ENCODE measurements around the gene NEURL2.
A peak's percentile ranks its signal among the peaks of the same experiment; 100 is the strongest.

Gene NEURL2

GRCh38 chr20:45867819-45868176 is 23.2 kb downstream of the NEURL2 start:
- DNase-seq: no peak

- DNase-seq: no peak
Measured at GRCh38 chr20:45867136-45867818, 23.7 kb downstream of the NEURL2 start.

- no peak for DNase-seq
Measured at GRCh38 chr20:45866454-45866853, 24.6 kb downstream of the NEURL2 start.

- no peak for DNase-seq
Measured at GRCh38 chr20:45863543-45864470, 27.2 kb downstream of the NEURL2 start.

GRCh38 chr20:45861221-45862075 is 29.6 kb downstream of the NEURL2 start:
- no peak for DNase-seq

GRCh38 chr20:45860560-45861220 is 30.3 kb downstream of the NEURL2 start:
- no peak for DNase-seq

- no peak for DNase-seq
Measured at GRCh38 chr20:45859916-45860315, 31.1 kb downstream of the NEURL2 start.

- DNase-seq: no peak
Measured at GRCh38 chr20:45857882-45858216, 33.2 kb downstream of the NEURL2 start.

- peak; percentile 98 to 100 (median 100) for DNase-seq
Measured at GRCh38 chr20:45857114-45857881, 33.7 kb downstream of the NEURL2 start, which contains the start of the genes ACOT8 and ZSWIM3. Gene ACOT8 (minus strand): TSS chr20:45857392. CDS start chr20:45857315, 77 bp downstream. Gene ZSWIM3 (plus strand): TSS chr20:45857614. CDS start chr20:45857826, 212 bp downstream.

- DNase-seq: no peak
Measured at GRCh38 chr20:45853484-45853883, 37.5 kb downstream of the NEURL2 start.

GRCh38 chr20:45852326-45852725 is 38.7 kb downstream of the NEURL2 start:
- DNase-seq: no peak

GRCh38 chr20:45851501-45851900 is 39.5 kb downstream of the NEURL2 start:
- DNase-seq: no peak

- DNase-seq: no peak
Measured at GRCh38 chr20:45850926-45851325, 40.1 kb downstream of the NEURL2 start.

- DNase-seq: no peak
Measured at GRCh38 chr20:45850238-45850637, 40.8 kb downstream of the NEURL2 start.

GRCh38 chr20:45848969-45849582 is 41.9 kb downstream of the NEURL2 start:
- DNase-seq: no peak

- DNase-seq: no peak
Measured at GRCh38 chr20:45848421-45848820, 42.6 kb downstream of the NEURL2 start.

- DNase-seq: no peak
Measured at GRCh38 chr20:45845452-45845851, 45.6 kb downstream of the NEURL2 start.

GRCh38 chr20:45843506-45843905 is 47.5 kb downstream of the NEURL2 start:
- DNase-seq: no peak

GRCh38 chr20:45842169-45842812 is 48.7 kb downstream of the NEURL2 start:
- peak; percentile 33 to 51 (median 35) for DNase-seq

- no peak for DNase-seq
Measured at GRCh38 chr20:45841407-45842129, 49.4 kb downstream of the NEURL2 start.
